A549 (cell line): Measurements from ENCODE around the gene CCDC78. TPM values are rescaled to one million over a fixed set of nuclear protein-coding genes. Genes with fewer than 3 reads are reported as not detected.
A peak's percentile ranks its signal among the peaks of the same experiment; 100 is the strongest.

Source experiments
- ATAC-seq, 2 experiments: fragments of 200-7000 bp in 1 of 2; fragments of >200 bp in 1 of 2; cut with Nextera tagmentation in 1 of 2; cut with Tn5 transposase in 1 of 2; 3 replicates each; pipeline versions ENCODE4 v1.8.0 to v1.9.1; 2018 to 2020; ENCODE audit warnings: mild to moderate bottlenecking in 1 of 2, moderate library complexity in 1 of 2
- CTCF ChIA-PET: fragments of 300-600 bp; sonication (Branson Sonifier 250); formaldehyde crosslinking; extraction: SDS; loops from one replicate; lab custom pipeline; 2021; ENCODE audit warnings: antibody characterized with exemption, inconsistent platforms; lab: Yijun Ruan, JAX
- POLR2A ChIA-PET: fragments of 350-600 bp; formaldehyde crosslinking; extraction: SDS; loops from one replicate; lab custom pipeline; 2021; ENCODE audit warnings: antibody characterized with exemption, inconsistent platforms; lab: Yijun Ruan, JAX
- DNase-seq, 2 experiments: peaks; one replicate each; pipeline versions ENCODE4 v3.0.0 to v3.0.0-alpha.2; 2011 to 2016; ENCODE audit warnings: low read depth in 1 of 2, low spot score in 1 of 2
- FAIRE-seq: peaks from 2 replicates; lab custom pipeline; 2011; peaks lifted over from hg19 to GRCh38; lab: Jason Lieb, UNC
- H3K27ac ChIP-seq, 2 experiments: fragments of >200 bp; sonication (Bioruptor Twin); formaldehyde crosslinking; 3 replicates each; pipeline ENCODE4 v1.5.1; 2016 to 2017
- H3K4me1 ChIP-seq: fragments of >200 bp; sonication (Bioruptor Twin); formaldehyde crosslinking; 3 replicates; pipeline ENCODE4 v1.6.1; 2016
- H3K4me2 ChIP-seq: fragments of >200 bp; sonication (Bioruptor Twin); formaldehyde crosslinking; 3 replicates; pipeline ENCODE4 v1.6.1; 2016
- H3K4me3 ChIP-seq: fragments of >200 bp; sonication (Bioruptor Twin); formaldehyde crosslinking; 3 replicates; pipeline ENCODE4 v1.5.1; 2016
- H3K9me3 ChIP-seq: fragments of >200 bp; sonication (Bioruptor Twin); formaldehyde crosslinking; 3 replicates; pipeline ENCODE4 v1.6.1; 2016
- ATOH8 ChIP-seq: fragments of 250-450 bp; sonication (Bioruptor Pico); IDR thresholded peaks from 2 replicates; pipeline ENCODE4 v1.5.0; 2020; ENCODE audit warnings: low read depth, mild to moderate bottlenecking, moderate library complexity
- E2F6 ChIP-seq: IDR thresholded peaks from 2 replicates; pipeline ENCODE4 v1.6.1; 2012; ENCODE audit warnings: low read depth, borderline replicate concordance
- EHF ChIP-seq: fragments of 250-450 bp; sonication (Bioruptor Pico); IDR thresholded peaks from 2 replicates; pipeline ENCODE4 v1.5.0; 2020; ENCODE audit warnings: mild to moderate bottlenecking
- EP300 ChIP-seq, 2 experiments: fragments of >200 bp; sonication (Bioruptor Twin); formaldehyde crosslinking; IDR thresholded peaks; 2 replicates in 1 of 2; 3 replicates in 1 of 2; pipeline ENCODE4 v1.6.1; 2016 to 2017
- FOSL2 ChIP-seq, 2 experiments: fragments of 450-650 bp in 1 of 2; fragments of >200 bp in 1 of 2; sonication (Bioruptor Twin) in 1 of 2; formaldehyde crosslinking; IDR thresholded peaks; 2 replicates each; pipeline versions ENCODE4 v1.5.0 to v1.6.1; 2016 to 2020; ENCODE audit warnings: mild to moderate bottlenecking in 1 of 2, moderate library complexity in 1 of 2
- FOXS1 ChIP-seq: fragments of 250-450 bp; sonication (Bioruptor Pico); IDR thresholded peaks from 2 replicates; pipeline ENCODE4 v1.5.0; 2020; ENCODE audit warnings: mild to moderate bottlenecking, moderate library complexity
- HOXB5 ChIP-seq: fragments of 250-450 bp; sonication (Bioruptor Pico); IDR thresholded peaks from 2 replicates; pipeline ENCODE4 v1.5.0; 2020; ENCODE audit warnings: mild to moderate bottlenecking, moderate library complexity
- JUN ChIP-seq, 2 experiments: fragments of >200 bp; sonication (Bioruptor Twin); formaldehyde crosslinking; IDR thresholded peaks; 2 replicates in 1 of 2; 3 replicates in 1 of 2; pipeline ENCODE4 v1.6.1; 2016 to 2017
- JUNB ChIP-seq: fragments of >200 bp; sonication (Bioruptor Twin); formaldehyde crosslinking; IDR thresholded peaks from 2 replicates; pipeline ENCODE4 v1.6.1; 2016
- KDM1A ChIP-seq: fragments of 200-600 bp; sonication (generic); IDR thresholded peaks from 2 replicates; pipeline ENCODE4 v1.6.1; 2016; ENCODE audit warnings: low read depth, mild to moderate bottlenecking
- MAFK ChIP-seq: fragments of 450-650 bp; IDR thresholded peaks from 2 replicates; pipeline ENCODE4 v1.6.1; 2014; ENCODE audit not compliant: partially characterized antibody
- MAX ChIP-seq: IDR thresholded peaks from 2 replicates; pipeline ENCODE4 v1.6.1; 2012
- POLR2A ChIP-seq: IDR thresholded peaks from 2 replicates; pipeline ENCODE4 v1.6.1; 2012; ENCODE audit warnings: mild to moderate bottlenecking, low read length
- RNF2 ChIP-seq: fragments of 200-600 bp; sonication (generic); IDR thresholded peaks from 2 replicates; pipeline ENCODE4 v1.6.1; 2016; ENCODE audit warnings: low read depth, mild to moderate bottlenecking, antibody characterized with exemption, moderate library complexity, borderline replicate concordance
- SMC3 ChIP-seq: fragments of >200 bp; sonication (Bioruptor Twin); formaldehyde crosslinking; IDR thresholded peaks from 3 replicates; pipeline ENCODE4 v1.6.1; 2018; ENCODE audit warnings: inconsistent platforms
- ZFP36 ChIP-seq: fragments of 450-650 bp; IDR thresholded peaks from 2 replicates; pipeline ENCODE4 v1.6.1; 2014; ENCODE audit warnings: borderline replicate concordance; ENCODE audit not compliant: partially characterized antibody
- ZSCAN20 ChIP-seq: fragments of 250-450 bp; sonication (Bioruptor Pico); IDR thresholded peaks from 2 replicates; pipeline ENCODE4 v1.8.0; 2022; ENCODE audit warnings: mild to moderate bottlenecking, moderate library complexity
- WGBS: methylation state at CpG from one replicate; pipeline ENCODE4 v1.1.6; 2017; ENCODE audit errors: missing lambda C conversion rate; 5-methylcytosine and 5-hydroxymethylcytosine counted together
- polyA plus RNA-seq, 4 experiments: library from polyadenylated mRNA; depleted of rRNA in 3 of 4; stranded (reverse); fragments of >200 nt; fragmentation: RNase III in 1 of 4; extraction: RNeasy Plus Mini Kit Qiagen cat#74134 plus additional on column Dnase treatment in 1 of 4; gene quantifications; 2 replicates in 3 of 4; 3 replicates in 1 of 4; pipeline ENCODE4 v1.2.3, GENCODE V29; 2011 to 2017

The CCDC78 gene
- polyA plus RNA-seq, 2 of the 4 experiments (the other 2 are of a cell fraction): 1.1 to 4.7 TPM

GRCh38 chr16:715477-716199, 10.6 kb downstream of the CCDC78 start (continued):
- TF ChIP-seq ATOH8 (CRISPR knock-in tag): no peak
- TF ChIP-seq E2F6: peak; percentile 70
- no peak for TF ChIP-seq ZFP36
- no peak for TF ChIP-seq EP300 (IDR thresholded peaks at IDR 0.05)
- TF ChIP-seq POLR2A: no peak
- no peak for TF ChIP-seq HOXB5 (CRISPR knock-in tag)
- TF ChIP-seq JUNB: no peak
- 0 out of 2 replicates have a peak, but pooled peaks have one; percentile 10 for TF ChIP-seq RNF2
- no peak for TF ChIP-seq FOXS1 (CRISPR knock-in tag)
- TF ChIP-seq FOSL2 (IDR thresholded peaks at IDR 0.05): no peak
- no peak for TF ChIP-seq FOSL2 (CRISPR knock-in tag; IDR thresholded peaks at IDR 0.05)
- no peak for TF ChIP-seq KDM1A

GRCh38 chr16:714558-715476, 11.4 kb downstream of the CCDC78 start, which contains the start of gene METRN:
METRN (plus strand) TSS chr16:715118; CDS start chr16:715290, 172 bp downstream.
- ChIA-PET CTCF (interaction anchor here (0.9 to 25.1 kb wide), 13 partner anchors 8 to 435 kb away, joined by 3 to 656 read pairs (median 5); partner anchors contain the start of genes ANTKMT, CCDC78, CHTF18 and CIAO3), POLR2A (interaction anchor here (0.6 to 2.4 kb wide), 6 partner anchors 10 to 74 kb away, joined by 3 to 23 read pairs (median 4); partner anchors contain the start of genes CCDC78, CHTF18, JMJD8 and RPUSD1)
- peak; percentile 37 to 61 for ATAC-seq
- peak; percentile 83 to 90 for DNase-seq
- H3K4me3 ChIP-seq: peak within 1 kb of the TSS; percentile 64
- no peaks in the 10 kb centered on the region for H3K9me3 ChIP-seq
- 13% methylated on average over 26 of the region's 108 CpGs for WGBS
- H3K4me2 ChIP-seq: peak within 1 kb of the TSS; percentile 94
- FAIRE-seq: no peak
- TF ChIP-seq POLR2A (peak; percentile 28; the same call in 1 of the 2 replicates), KDM1A (no peak), MAFK (no peak), ZSCAN20 (CRISPR knock-in tag) (no peak), SMC3 (no peak), RNF2 (peak; percentile 62; the same call in 1 of the 2 replicates), JUN (IDR thresholded peaks at IDR 0.05) (peak; percentile 16 to 20; a peak in 2 of 5 replicates), MAX (peak; percentile 80), E2F6 (peak; percentile 72)
- TF ChIP-seq, all 56 proteins: peak for 5
- H3K4me1 ChIP-seq: peaks cover 84% of the 10 kb centered on the region
- H3K27ac ChIP-seq: peak within 1 kb of the TSS; percentile 80 to 99

- TF ChIP-seq EHF (CRISPR knock-in tag) (no peak), MAFK (peak; percentile 25)
- DNase-seq: no peak
- ChIA-PET CTCF (interaction anchor here (1.5 to 25.1 kb wide), 6 partner anchors 12 to 72 kb away, joined by 4 to 656 read pairs (median 20); partner anchors contain the start of genes ANTKMT, CCDC78, CHTF18 and CIAO3), POLR2A (no interaction called here)
- H3K27ac ChIP-seq: peak overlapping the region; percentile 80 to 99
- H3K4me2 ChIP-seq: peak overlapping the region; percentile 94
- 50% methylated on average over 4 of the region's 11 CpGs for WGBS
- ATAC-seq: peak in 1 of 2 experiments; percentile 13; a peak in 3 of 6 replicates
- no peak for FAIRE-seq
- no peaks in the 10 kb centered on the region for H3K9me3 ChIP-seq
- peak overlapping the region; percentile 64 for H3K4me3 ChIP-seq
- peaks cover 79% of the 10 kb centered on the region for H3K4me1 ChIP-seq
Observed at GRCh38 chr16:714079-714478, 12.2 kb downstream of the CCDC78 start.
